OCI-LY1 (cell line): ENCODE results near the gene CARMIL1.

Experiments
- H2AFZ ChIP-seq: fragments of 200-600 bp; sonication (generic), shearing (Covaris generic); 2 replicates; pipeline ENCODE4 v1.6.0; 2014; ENCODE audit warnings: antibody characterized with exemption, mild to moderate bottlenecking, low read length
- H3F3A ChIP-seq: fragments of 200-600 bp; sonication (generic), shearing (Covaris generic); 2 replicates; pipeline ENCODE4 v1.6.0; 2014; ENCODE audit warnings: mild to moderate bottlenecking, antibody characterized with exemption, low read length, moderate library complexity; ENCODE audit not compliant: insufficient read depth
- H3K27ac ChIP-seq: fragments of 200-600 bp; sonication (generic); 2 replicates; pipeline ENCODE4 v1.5.1; 2014; ENCODE audit warnings: low read length, mixed run types, mild to moderate bottlenecking, low read depth; ENCODE audit not compliant: poor library complexity, severe bottlenecking
- H3K27me3 ChIP-seq: fragments of 200-600 bp; sonication (generic); 2 replicates; pipeline ENCODE4 v1.6.0; 2014; ENCODE audit warnings: antibody characterized with exemption, mild to moderate bottlenecking, low read length, moderate library complexity; ENCODE audit not compliant: insufficient read depth
- H3K36me3 ChIP-seq: fragments of 200-600 bp; sonication (generic); 2 replicates; pipeline ENCODE4 v1.6.1; 2014; ENCODE audit warnings: mild to moderate bottlenecking, antibody characterized with exemption, low read length, moderate library complexity, mixed read lengths; ENCODE audit not compliant: insufficient read depth
- H3K4me1 ChIP-seq: fragments of 200-600 bp; sonication (generic); 2 replicates; pipeline ENCODE4 v1.5.1; 2014; ENCODE audit warnings: mild to moderate bottlenecking, low read length, moderate library complexity; ENCODE audit not compliant: insufficient read depth, severe bottlenecking
- H3K4me2 ChIP-seq: fragments of 200-600 bp; sonication (generic), shearing (Covaris generic); 2 replicates; pipeline ENCODE4 v1.6.1; 2014; ENCODE audit warnings: low read length
- H3K4me3 ChIP-seq: fragments of 200-600 bp; sonication (generic); 2 replicates; pipeline ENCODE4 v1.5.1; 2014; ENCODE audit warnings: low read length, low read depth, mild to moderate bottlenecking, mixed read lengths; ENCODE audit not compliant: poor library complexity, severe bottlenecking
- H3K79me2 ChIP-seq: fragments of 200-600 bp; shearing (Covaris generic); 2 replicates; pipeline ENCODE4 v1.6.1; 2016; ENCODE audit warnings: mixed run types, low read length, mixed read lengths; ENCODE audit not compliant: insufficient read depth
- H3K9ac ChIP-seq: fragments of 200-600 bp; sonication (generic), shearing (Covaris generic); 2 replicates; pipeline ENCODE4 v1.6.1; 2014; ENCODE audit warnings: mild to moderate bottlenecking, low read length, mixed read lengths
- H3K9me2 ChIP-seq: fragments of 200-600 bp; sonication (generic), shearing (Covaris generic); 2 replicates; pipeline ENCODE4 v1.6.1; 2014; ENCODE audit warnings: low read depth, mild to moderate bottlenecking, low read length, mixed read lengths
- H3K9me3 ChIP-seq: fragments of 200-600 bp; shearing (Covaris generic); 2 replicates; pipeline ENCODE4 v1.6.1; 2014; ENCODE audit warnings: low read length, mixed read lengths
- H4K20me1 ChIP-seq: fragments of 200-600 bp; sonication (generic), shearing (Covaris generic); 2 replicates; pipeline ENCODE4 v1.6.0; 2016; ENCODE audit warnings: mild to moderate bottlenecking, low read length; ENCODE audit not compliant: insufficient read depth
- CTCF ChIP-seq: fragments of 200-600 bp; sonication (generic), shearing (Covaris generic); IDR thresholded peaks from 2 replicates; pipeline ENCODE4 v1.5.1; 2017; ENCODE audit warnings: mild to moderate bottlenecking, antibody characterized with exemption, low read length, moderate library complexity, mixed read lengths
- EZH2 ChIP-seq: fragments of 200-600 bp; sonication (generic), shearing (Covaris generic); IDR thresholded peaks from 2 replicates; pipeline ENCODE4 v1.8.0; 2017; ENCODE audit warnings: borderline replicate concordance, mixed run types, mild to moderate bottlenecking, antibody characterized with exemption, low read length, moderate library complexity, mixed read lengths

Gene CARMIL1

GRCh38 chr6:25637960-25638434 is 358.8 kb downstream of the CARMIL1 start:
- H2AFZ ChIP-seq: no peak overlapping the region
- no peak for TF ChIP-seq CTCF
- no peak for TF ChIP-seq EZH2
- H3K9ac ChIP-seq: no peak overlapping the region
- H3K27ac ChIP-seq: no peak overlapping the region
- no peaks in the 10 kb centered on the region for H3F3A ChIP-seq
- H3K4me3 ChIP-seq: no peak overlapping the region
- H4K20me1 ChIP-seq: no peaks in the 10 kb centered on the region
- no peaks in the 10 kb centered on the region for H3K9me3 ChIP-seq
- no peaks in the 10 kb centered on the region for H3K36me3 ChIP-seq
- no peaks in the 10 kb centered on the region for H3K27me3 ChIP-seq
- no peaks in the 10 kb centered on the region for H3K9me2 ChIP-seq
- H3K4me1 ChIP-seq: no peaks in the 10 kb centered on the region
- no peaks in the 10 kb centered on the region for H3K79me2 ChIP-seq
- no peak overlapping the region for H3K4me2 ChIP-seq

GRCh38 chr6:25639653-25640052 is 360.5 kb downstream of the CARMIL1 start:
- no peaks in the 10 kb centered on the region for H3K9me2 ChIP-seq
- no peak overlapping the region for H3K27ac ChIP-seq
- H4K20me1 ChIP-seq: no peaks in the 10 kb centered on the region
- H3K79me2 ChIP-seq: no peaks in the 10 kb centered on the region
- H3K36me3 ChIP-seq: no peaks in the 10 kb centered on the region
- no peak overlapping the region for H3K9ac ChIP-seq
- H3K4me3 ChIP-seq: no peak overlapping the region
- no peak overlapping the region for H2AFZ ChIP-seq
- TF ChIP-seq CTCF: no peak
- no peak for TF ChIP-seq EZH2
- no peaks in the 10 kb centered on the region for H3F3A ChIP-seq
- H3K4me2 ChIP-seq: no peak overlapping the region
- H3K9me3 ChIP-seq: no peaks in the 10 kb centered on the region
- no peaks in the 10 kb centered on the region for H3K4me1 ChIP-seq
- no peaks in the 10 kb centered on the region for H3K27me3 ChIP-seq

- no peaks in the 10 kb centered on the region for H3K4me1 ChIP-seq
- H3K4me3 ChIP-seq: no peak overlapping the region
- H3K9me2 ChIP-seq: no peaks in the 10 kb centered on the region
- H3K9me3 ChIP-seq: no peaks in the 10 kb centered on the region
- no peak for TF ChIP-seq EZH2
- no peak for TF ChIP-seq CTCF
- H3F3A ChIP-seq: no peaks in the 10 kb centered on the region
- H2AFZ ChIP-seq: no peak overlapping the region
- no peak overlapping the region for H3K4me2 ChIP-seq
- no peaks in the 10 kb centered on the region for H3K27me3 ChIP-seq
- H3K79me2 ChIP-seq: no peaks in the 10 kb centered on the region
- no peak overlapping the region for H3K27ac ChIP-seq
- no peaks in the 10 kb centered on the region for H4K20me1 ChIP-seq
- H3K9ac ChIP-seq: no peak overlapping the region
- no peaks in the 10 kb centered on the region for H3K36me3 ChIP-seq
Observed at GRCh38 chr6:25640446-25640845, 361.3 kb downstream of the CARMIL1 start.
